NCI-H1105 treated with DMSO at 0.1 percent for 48 hours (cell line): ENCODE results near the gene GRIN2B.

ENCODE experiments used
- DNase-seq: peaks from one replicate; lab custom pipeline; 2025; lab: John Stamatoyannopoulos, UW

The GRIN2B gene

GRCh38 chr12:13981296-13981962 is at the start of gene GRIN2B:
TSS of gene GRIN2B (minus strand) at chr12:13981602. CDS start at chr12:13866208, 115,394 bp downstream.
- peak; percentile 43 for DNase-seq

- DNase-seq = no peak
Observed at GRCh38 chr12:14026537-14026936, 45.1 kb upstream of the GRIN2B start.

- DNase-seq = no peak
Observed at GRCh38 chr12:14024591-14024990, 43.2 kb upstream of the GRIN2B start.

- peak; percentile 16 for DNase-seq
Observed at GRCh38 chr12:14018080-14018479, 36.7 kb upstream of the GRIN2B start.

- no peak for DNase-seq
Observed at GRCh38 chr12:14010989-14011388, 29.6 kb upstream of the GRIN2B start.

- no peak for DNase-seq
Observed at GRCh38 chr12:14007639-14008038, 26.2 kb upstream of the GRIN2B start.

- DNase-seq = no peak
Observed at GRCh38 chr12:13992585-13992984, 11.2 kb upstream of the GRIN2B start.

GRCh38 chr12:13992106-13992505 is 10.7 kb upstream of the GRIN2B start:
- DNase-seq = no peak

- no peak for DNase-seq
Observed at GRCh38 chr12:13986031-13986430, 4.6 kb upstream of the GRIN2B start.

- no peak for DNase-seq
Observed at GRCh38 chr12:13981990-13982389, 588 bp upstream of the GRIN2B start.

GRCh38 chr12:13980538-13981295 is 685 bp downstream of the GRIN2B start:
- peak; percentile 53 for DNase-seq

- DNase-seq = no peak
Observed at GRCh38 chr12:13979772-13980378, 1.5 kb downstream of the GRIN2B start.

- no peak for DNase-seq
Observed at GRCh38 chr12:13978876-13979275, 2.5 kb downstream of the GRIN2B start.

- DNase-seq = no peak
Observed at GRCh38 chr12:13976880-13977279, 4.5 kb downstream of the GRIN2B start.

- DNase-seq = no peak
Observed at GRCh38 chr12:13976028-13976584, 5.3 kb downstream of the GRIN2B start.

- DNase-seq = peak; percentile 58
Observed at GRCh38 chr12:13973996-13974395, 7.4 kb downstream of the GRIN2B start.

GRCh38 chr12:13970803-13971202 is 10.6 kb downstream of the GRIN2B start:
- DNase-seq = no peak

GRCh38 chr12:13968281-13968680 is 13.1 kb downstream of the GRIN2B start:
- no peak for DNase-seq

- DNase-seq = no peak
Observed at GRCh38 chr12:13964666-13965065, 16.7 kb downstream of the GRIN2B start.

GRCh38 chr12:13962699-13963098 is 18.7 kb downstream of the GRIN2B start:
- peak; percentile 29 for DNase-seq

GRCh38 chr12:13961971-13962370 is 19.4 kb downstream of the GRIN2B start:
- DNase-seq = peak; percentile 15

- DNase-seq = no peak
Observed at GRCh38 chr12:13959131-13959723, 22.2 kb downstream of the GRIN2B start.
